ENCODE measurements around the gene DUSP1. TPM values are rescaled to one million over a fixed set of nuclear protein-coding genes. Genes with fewer than 3 reads are reported as not detected.
A peak's percentile ranks its signal among the peaks of the same experiment; 100 is the strongest.

DUSP1 gene
- total RNA-seq, 4 donors from 2014 or later, result 488 to 965 (median 649) TPM

DNA sequence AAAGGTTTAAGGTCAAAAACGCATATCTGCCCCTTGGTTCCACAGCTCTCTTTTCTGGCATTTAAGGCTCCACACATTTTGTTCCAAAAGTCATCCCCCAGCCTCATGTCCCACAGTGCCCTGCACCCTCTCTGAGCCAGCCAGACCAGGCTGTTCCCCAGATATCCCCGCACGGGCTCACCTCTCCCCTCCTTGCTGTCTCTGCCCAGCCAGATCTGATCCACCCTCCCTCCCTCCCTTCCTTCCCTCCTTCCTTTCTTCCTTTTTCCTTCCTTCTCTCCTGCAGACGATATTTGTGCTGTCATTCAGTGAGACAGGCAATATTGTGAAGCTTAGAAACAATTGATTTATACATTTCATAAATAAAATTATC lies 37.0 kb downstream of the DUSP1 start:
- TF ChIP-seq EP300 (IDR thresholded peaks at IDR 0.05) (no peak), POLR2A (IDR thresholded peaks at IDR 0.05) (no peak), POLR2AphosphoS5 (IDR thresholded peaks at IDR 0.05) (no peak)
- TF ChIP-seq, protein P1, sequence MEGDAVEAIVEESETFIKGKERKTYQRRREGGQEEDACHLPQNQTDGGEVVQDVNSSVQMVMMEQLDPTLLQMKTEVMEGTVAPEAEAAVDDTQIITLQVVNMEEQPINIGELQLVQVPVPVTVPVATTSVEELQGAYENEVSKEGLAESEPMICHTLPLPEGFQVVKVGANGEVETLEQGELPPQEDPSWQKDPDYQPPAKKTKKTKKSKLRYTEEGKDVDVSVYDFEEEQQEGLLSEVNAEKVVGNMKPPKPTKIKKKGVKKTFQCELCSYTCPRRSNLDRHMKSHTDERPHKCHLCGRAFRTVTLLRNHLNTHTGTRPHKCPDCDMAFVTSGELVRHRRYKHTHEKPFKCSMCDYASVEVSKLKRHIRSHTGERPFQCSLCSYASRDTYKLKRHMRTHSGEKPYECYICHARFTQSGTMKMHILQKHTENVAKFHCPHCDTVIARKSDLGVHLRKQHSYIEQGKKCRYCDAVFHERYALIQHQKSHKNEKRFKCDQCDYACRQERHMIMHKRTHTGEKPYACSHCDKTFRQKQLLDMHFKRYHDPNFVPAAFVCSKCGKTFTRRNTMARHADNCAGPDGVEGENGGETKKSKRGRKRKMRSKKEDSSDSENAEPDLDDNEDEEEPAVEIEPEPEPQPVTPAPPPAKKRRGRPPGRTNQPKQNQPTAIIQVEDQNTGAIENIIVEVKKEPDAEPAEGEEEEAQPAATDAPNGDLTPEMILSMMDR (IDR thresholded peaks at IDR 0.05), result no peak
- Histone ChIP-seq H3K4me1 (peaks cover 0 to 59% (median 31%) of the 10 kb centered on the region in 3 donors), H3K9me3 (no peaks in the 10 kb centered on the region), H3K4me3 (no peak overlapping the region), H3K27me3 (no peaks in the 10 kb centered on the region), H3K36me3 (no peaks in the 10 kb centered on the region), H3K27ac (peak overlapping the region; percentile 89 to 99 (median 98))
- peak; percentile 35 for ATAC-seq
- 0 to 8% methylated on average over 4 of the region's 4 CpGs for WGBS, 2 donors (ENCODE audit: low coverage in 1 of 2)

DNA sequence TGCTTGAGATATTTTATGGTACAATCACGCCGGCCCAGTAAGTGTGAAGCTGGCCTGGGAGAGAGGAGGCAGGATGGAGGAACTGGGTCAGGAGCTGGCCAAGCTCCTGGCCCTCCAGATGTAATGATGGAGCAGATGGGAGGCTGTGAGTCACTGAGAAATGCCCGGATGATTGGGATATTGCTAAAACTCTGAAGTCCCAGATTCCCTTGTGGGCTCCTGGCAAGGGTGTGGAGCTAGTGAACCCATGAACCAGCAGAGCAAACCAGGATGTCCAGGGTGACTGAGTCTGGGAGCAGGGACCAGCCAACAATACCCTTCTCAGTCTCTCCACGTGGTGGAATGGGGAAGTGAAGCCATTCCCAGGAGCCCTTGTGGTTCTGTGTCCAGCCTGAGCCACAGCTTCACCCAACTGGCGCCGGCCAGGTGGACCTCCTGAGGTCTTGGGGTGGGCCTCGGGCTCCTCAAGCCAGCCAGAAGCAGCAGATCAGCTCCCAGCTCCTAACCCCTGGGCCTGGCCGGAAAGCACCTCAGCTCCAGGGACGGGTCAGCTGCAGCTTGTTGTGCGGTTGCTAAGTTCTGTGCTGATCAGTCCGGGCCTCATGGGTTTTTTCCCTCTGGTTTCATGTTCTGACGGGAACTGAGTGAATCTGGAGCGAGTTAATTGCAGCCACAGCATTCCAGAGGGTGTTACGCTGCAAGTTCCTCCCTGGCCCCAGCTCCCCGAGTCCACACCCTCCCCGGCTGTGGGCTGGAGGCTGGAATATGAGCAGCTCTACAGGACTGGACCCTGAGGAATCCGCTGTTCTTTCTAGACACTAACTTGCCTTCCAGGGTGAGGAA lies 37.6 kb downstream of the DUSP1 start:
- H3K4me3 ChIP-seq, result peak overlapping the region in 1 of 2 donors; percentile 7
- H3K36me3 ChIP-seq, result no peaks in the 10 kb centered on the region
- WGBS, 2 donors (ENCODE audit: low coverage in 1 of 2), result 28 to 67% methylated on average over 1 to 4 of the region's 17 CpGs
- no peaks in the 10 kb centered on the region for H3K27me3 ChIP-seq
- H3K4me1 ChIP-seq, result peaks cover 0 to 59% (median 31%) of the 10 kb centered on the region in 3 donors
- peak overlapping the region; percentile 89 to 99 (median 98) for H3K27ac ChIP-seq
- no peaks in the 10 kb centered on the region for H3K9me3 ChIP-seq
- TF ChIP-seq EP300 (IDR thresholded peaks at IDR 0.05) (no peak), POLR2A (IDR thresholded peaks at IDR 0.05) (peak; percentile 18 to 57), POLR2AphosphoS5 (IDR thresholded peaks at IDR 0.05) (peak; percentile 91)
- TF ChIP-seq, protein P1 (IDR thresholded peaks at IDR 0.05), result peak in 2 of 4 experiments; percentile 40
- ATAC-seq, result peak; percentile 94

GRCh38 chr5:172732201-172732865 lies 38.7 kb downstream of the DUSP1 start:
- Histone ChIP-seq H3K4me3 (no peak overlapping the region), H3K27me3 (no peaks in the 10 kb centered on the region), H3K36me3 (no peaks in the 10 kb centered on the region), H3K4me1 (peaks cover 0 to 59% (median 31%) of the 10 kb centered on the region in 3 donors), H3K9me3 (no peaks in the 10 kb centered on the region), H3K27ac (peak overlapping the region; percentile 89 to 99 (median 98))
- no peak for TF ChIP-seq POLR2A (IDR thresholded peaks at IDR 0.05)
- TF ChIP-seq POLR2AphosphoS5 (IDR thresholded peaks at IDR 0.05), result no peak
- TF ChIP-seq, protein P1 (IDR thresholded peaks at IDR 0.05), result no peak
- TF ChIP-seq EP300 (IDR thresholded peaks at IDR 0.05), result no peak
- ATAC-seq, result no peak
- WGBS, 2 donors (ENCODE audit: low coverage in 1 of 2), result 42 to 80% methylated on average over 1 to 2 of the region's 14 CpGs

GRCh38 chr5:172731680-172732074 lies 39.3 kb downstream of the DUSP1 start:
- 86 to 100% methylated on average over 1 to 7 of the region's 9 CpGs for WGBS, 2 donors (ENCODE audit: low coverage in 1 of 2)
- Histone ChIP-seq H3K27me3 (no peaks in the 10 kb centered on the region), H3K4me3 (no peak overlapping the region), H3K9me3 (no peaks in the 10 kb centered on the region), H3K27ac (peak overlapping the region; percentile 89 to 99 (median 98)), H3K36me3 (no peaks in the 10 kb centered on the region), H3K4me1 (peaks cover 0 to 55% (median 31%) of the 10 kb centered on the region in 3 donors)
- TF ChIP-seq, protein P1 (IDR thresholded peaks at IDR 0.05), result no peak
- no peak for TF ChIP-seq POLR2AphosphoS5 (IDR thresholded peaks at IDR 0.05)
- no peak for TF ChIP-seq EP300 (IDR thresholded peaks at IDR 0.05)
- no peak for TF ChIP-seq POLR2A (IDR thresholded peaks at IDR 0.05)
- no peak for ATAC-seq

Measured in gastroesophageal sphincter (tissue), 4 donors.